Endodermal cell (in vitro differentiated cells): ENCODE results near the gene IGFBP5. TPM values are rescaled to one million over a fixed set of nuclear protein-coding genes. Genes with fewer than 3 reads are reported as not detected.
A peak's percentile ranks its signal among the peaks of the same experiment; 100 is the strongest.

Source experiments
- DNase-seq: peaks from one replicate; pipeline ENCODE4 v3.0.0-alpha.2; 2017
- H3K27ac ChIP-seq: 2 replicates; pipeline ENCODE4 v1.5.1; 2013; ENCODE audit warnings: mild to moderate bottlenecking, low read depth, low read length, moderate library complexity
- H3K27me3 ChIP-seq: 2 replicates; pipeline ENCODE4 v1.6.1; 2013; ENCODE audit warnings: mild to moderate bottlenecking, low read length, moderate library complexity; ENCODE audit not compliant: insufficient read depth, control insufficient read depth, poor library complexity, severe bottlenecking
- H3K36me3 ChIP-seq: 2 replicates; pipeline ENCODE4 v1.7.0; 2013; ENCODE audit warnings: mild to moderate bottlenecking, low read length, moderate library complexity; ENCODE audit not compliant: control insufficient read depth, insufficient read depth
- H3K4me1 ChIP-seq: one replicate; pipeline ENCODE4 v1.7.0; 2013; ENCODE audit warnings: low read length; ENCODE audit not compliant: control insufficient read depth, insufficient read depth
- H3K4me3 ChIP-seq: 2 replicates; pipeline ENCODE4 v1.5.1; 2013; ENCODE audit warnings: mild to moderate bottlenecking, low read length, moderate library complexity
- H3K9ac ChIP-seq: 2 replicates; pipeline ENCODE4 v1.6.1; 2013; ENCODE audit warnings: mild to moderate bottlenecking, low read length, moderate library complexity; ENCODE audit not compliant: poor library complexity, severe bottlenecking; ENCODE audit errors: extremely low read depth
- H3K9me3 ChIP-seq: 2 replicates; pipeline ENCODE4 v1.6.1; 2013; ENCODE audit warnings: mild to moderate bottlenecking, low read length, moderate library complexity; ENCODE audit not compliant: control insufficient read depth
- H3K27ac Mint-ChIP-seq: 2 replicates; pipeline ENCODE4 v1.8.0; 2020; ENCODE audit warnings: mixed read lengths
- H3K27me3 Mint-ChIP-seq: 2 replicates; pipeline ENCODE4 v1.8.0; 2021; ENCODE audit warnings: mild to moderate bottlenecking, mixed read lengths; ENCODE audit not compliant: insufficient read depth
- H3K36me3 Mint-ChIP-seq: 2 replicates; pipeline ENCODE4 v1.8.0; 2020; ENCODE audit warnings: low read depth, mixed read lengths
- H3K4me1 Mint-ChIP-seq: 2 replicates; pipeline ENCODE4 v1.8.0; 2020; ENCODE audit warnings: mixed read lengths
- H3K4me3 Mint-ChIP-seq: 2 replicates; pipeline ENCODE4 v1.8.0; 2020; ENCODE audit warnings: mild to moderate bottlenecking, moderate library complexity, mixed read lengths
- H3K9me3 Mint-ChIP-seq: 2 replicates; pipeline ENCODE4 v1.8.0; 2020; ENCODE audit warnings: mild to moderate bottlenecking, mixed read lengths
- WGBS, 2 experiments: methylation state at CpG; one replicate each; pipeline versions ENCODE4 v1.1.5 to v1.1.7; 2013; ENCODE audit warnings: missing lambda C conversion rate in 2 of 2, mixed read lengths in 1 of 2; ENCODE audit not compliant: insufficient coverage in 1 of 2, insufficient read length in 1 of 2; 5-methylcytosine and 5-hydroxymethylcytosine counted together
- total RNA-seq, 2 donors: library from RNA; stranded (reverse); fragmentation: NEBNext Ultra II Directional in 1 of 2; extraction: Animal tissue kit (Norgen Biotek cat#: 25700) in 1 of 2; gene quantifications; 2 replicates in 1 of 2; 3 replicates in 1 of 2; pipeline ENCODE4 v1.2.1, GENCODE V29; 2021
- TF ChIP-seq, protein P1 (sequence below): fragments of 200-600 bp; sonication (generic); conservative IDR thresholded peaks from 2 replicates; pipeline ENCODE4 v1.5.0; 2021; ENCODE audit warnings: antibody characterized with exemption, mild to moderate bottlenecking

The IGFBP5 gene
- total RNA-seq, 2 donors from 2014 or later = 3.6 to 8.9 TPM

- no peak for DNase-seq
- H3K27me3 ChIP-seq = no peaks in the 10 kb centered on the region
- Mint-ChIP-seq H3K4me3 (no peak overlapping the region), H3K36me3 (no peaks in the 10 kb centered on the region), H3K4me1 (peaks cover 4% of the 10 kb centered on the region), H3K27me3 (peaks cover 5% of the 10 kb centered on the region), H3K27ac (no peak overlapping the region), H3K9me3 (no peaks in the 10 kb centered on the region)
- H3K4me1 ChIP-seq = no peaks in the 10 kb centered on the region
- H3K36me3 ChIP-seq = no peaks in the 10 kb centered on the region
- H3K9me3 ChIP-seq = no peaks in the 10 kb centered on the region
- no peak overlapping the region for H3K4me3 ChIP-seq
- H3K27ac ChIP-seq = no peak overlapping the region
- 85 to 87% methylated on average over 4 to 5 of the region's 5 CpGs for WGBS, 2 experiments
- TF ChIP-seq, protein P1, sequence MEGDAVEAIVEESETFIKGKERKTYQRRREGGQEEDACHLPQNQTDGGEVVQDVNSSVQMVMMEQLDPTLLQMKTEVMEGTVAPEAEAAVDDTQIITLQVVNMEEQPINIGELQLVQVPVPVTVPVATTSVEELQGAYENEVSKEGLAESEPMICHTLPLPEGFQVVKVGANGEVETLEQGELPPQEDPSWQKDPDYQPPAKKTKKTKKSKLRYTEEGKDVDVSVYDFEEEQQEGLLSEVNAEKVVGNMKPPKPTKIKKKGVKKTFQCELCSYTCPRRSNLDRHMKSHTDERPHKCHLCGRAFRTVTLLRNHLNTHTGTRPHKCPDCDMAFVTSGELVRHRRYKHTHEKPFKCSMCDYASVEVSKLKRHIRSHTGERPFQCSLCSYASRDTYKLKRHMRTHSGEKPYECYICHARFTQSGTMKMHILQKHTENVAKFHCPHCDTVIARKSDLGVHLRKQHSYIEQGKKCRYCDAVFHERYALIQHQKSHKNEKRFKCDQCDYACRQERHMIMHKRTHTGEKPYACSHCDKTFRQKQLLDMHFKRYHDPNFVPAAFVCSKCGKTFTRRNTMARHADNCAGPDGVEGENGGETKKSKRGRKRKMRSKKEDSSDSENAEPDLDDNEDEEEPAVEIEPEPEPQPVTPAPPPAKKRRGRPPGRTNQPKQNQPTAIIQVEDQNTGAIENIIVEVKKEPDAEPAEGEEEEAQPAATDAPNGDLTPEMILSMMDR = no peak
- H3K9ac ChIP-seq = no peak overlapping the region
These were observed 36.1 kb upstream of the IGFBP5 start for GRCh38 chr2:216731465-216731864.

- no peaks in the 10 kb centered on the region for H3K36me3 ChIP-seq
- H3K36me3 Mint-ChIP-seq = no peaks in the 10 kb centered on the region
- no peak overlapping the region for H3K4me3 Mint-ChIP-seq
These were observed 35.5 kb upstream of the IGFBP5 start for GRCh38 chr2:216730871-216731270.

GRCh38 chr2:216727346-216728122, 32.2 kb upstream of the IGFBP5 start:
- no peaks in the 10 kb centered on the region for H3K27me3 ChIP-seq
- DNase-seq = no peak
- Mint-ChIP-seq H3K36me3 (no peaks in the 10 kb centered on the region), H3K4me1 (peaks cover 4% of the 10 kb centered on the region), H3K9me3 (no peaks in the 10 kb centered on the region), H3K4me3 (no peak overlapping the region), H3K27ac (no peak overlapping the region), H3K27me3 (peaks cover 8% of the 10 kb centered on the region)
- no peaks in the 10 kb centered on the region for H3K4me1 ChIP-seq
- TF ChIP-seq, protein P1 = peak; percentile 37
- no peak overlapping the region for H3K27ac ChIP-seq
- H3K36me3 ChIP-seq = no peaks in the 10 kb centered on the region
- H3K4me3 ChIP-seq = no peak overlapping the region
- no peak overlapping the region for H3K9ac ChIP-seq
- 86 to 93% methylated on average over 6 to 8 of the region's 8 CpGs for WGBS, 2 experiments
- no peaks in the 10 kb centered on the region for H3K9me3 ChIP-seq

More at GRCh38 chr2:216730871-216731270, 35.5 kb upstream of the IGFBP5 start:
- Histone ChIP-seq H3K4me1 (no peaks in the 10 kb centered on the region), H3K27me3 (no peaks in the 10 kb centered on the region), H3K27ac (no peak overlapping the region), H3K9me3 (no peaks in the 10 kb centered on the region), H3K9ac (no peak overlapping the region), H3K4me3 (no peak overlapping the region)
- 88 to 96% methylated on average over 4 to 5 of the region's 5 CpGs for WGBS, 2 experiments
- Mint-ChIP-seq H3K4me1 (peaks cover 4% of the 10 kb centered on the region), H3K27ac (no peak overlapping the region), H3K9me3 (no peaks in the 10 kb centered on the region), H3K27me3 (peaks cover 5% of the 10 kb centered on the region)
- TF ChIP-seq, protein P1 = no peak
- no peak for DNase-seq
